Measurements from ENCODE around the gene MSX2.

The MSX2 gene

DNA sequence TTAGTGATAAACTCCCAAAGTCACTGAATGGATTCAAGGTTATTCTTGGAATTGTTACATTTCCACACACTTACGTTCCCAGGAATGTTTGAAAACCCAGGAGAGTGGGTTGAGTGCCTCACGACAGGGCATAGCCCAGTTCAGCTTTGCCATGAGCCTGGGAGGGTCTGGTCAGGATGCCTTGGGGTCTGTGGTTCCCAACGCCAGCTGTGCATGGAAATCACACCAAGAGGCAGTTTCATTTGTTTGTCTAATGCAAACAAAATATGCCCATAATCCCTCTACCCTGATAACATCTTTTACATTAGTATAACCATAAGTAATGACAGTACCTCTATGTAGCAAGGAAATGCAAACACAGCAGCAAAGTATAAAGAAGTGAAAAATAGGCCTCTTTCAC lies 25.3 kb upstream of the MSX2 start:
- no peaks in the 10 kb centered on the region for H3K27me3 ChIP-seq (ENCODE audit: insufficient read depth, insufficient read length)
- peaks cover under 1% of the 10 kb centered on the region for H3K4me1 ChIP-seq (ENCODE audit: insufficient read depth, insufficient read length)
- no peaks in the 10 kb centered on the region for H3K9me3 ChIP-seq (ENCODE audit: insufficient read depth, low read length)
- H3K36me3 ChIP-seq (ENCODE audit: insufficient read depth, insufficient read length, low read length), result no peaks in the 10 kb centered on the region
- DNase-seq (ENCODE audit: low read depth, low spot score), result no peak
- TF ChIP-seq YY1 (IDR thresholded peaks at IDR 0.05; ENCODE audit: insufficient read depth, insufficient read length) (no peak), SUZ12 (IDR thresholded peaks at IDR 0.05; ENCODE audit: extremely low read depth, insufficient read depth, insufficient read length) (no peak), ZNF274 (IDR thresholded peaks at IDR 0.05; ENCODE audit: low read depth, low read length) (no peak)
- no peak overlapping the region for H3K9ac ChIP-seq (ENCODE audit: insufficient read length, low read depth)
- H3K4me3 ChIP-seq (ENCODE audit: insufficient read length, low read depth), result no peak overlapping the region

- no peak for DNase-seq (ENCODE audit: low read depth, low spot score)
- H3K4me1 ChIP-seq (ENCODE audit: insufficient read depth, insufficient read length), result no peaks in the 10 kb centered on the region
- H3K9ac ChIP-seq (ENCODE audit: insufficient read length, low read depth), result no peak overlapping the region
- no peaks in the 10 kb centered on the region for H3K9me3 ChIP-seq (ENCODE audit: insufficient read depth, low read length)
- H3K27me3 ChIP-seq (ENCODE audit: insufficient read depth, insufficient read length), result no peaks in the 10 kb centered on the region
- TF ChIP-seq ZNF274 (IDR thresholded peaks at IDR 0.05; ENCODE audit: low read depth, low read length) (no peak), YY1 (IDR thresholded peaks at IDR 0.05; ENCODE audit: insufficient read depth, insufficient read length) (no peak), SUZ12 (IDR thresholded peaks at IDR 0.05; ENCODE audit: extremely low read depth, insufficient read depth, insufficient read length) (no peak)
- H3K4me3 ChIP-seq (ENCODE audit: insufficient read length, low read depth), result no peak overlapping the region
- no peaks in the 10 kb centered on the region for H3K36me3 ChIP-seq (ENCODE audit: insufficient read depth, insufficient read length, low read length)
Measured at GRCh38 chr5:174706997-174707572, 17.3 kb upstream of the MSX2 start.

DNA sequence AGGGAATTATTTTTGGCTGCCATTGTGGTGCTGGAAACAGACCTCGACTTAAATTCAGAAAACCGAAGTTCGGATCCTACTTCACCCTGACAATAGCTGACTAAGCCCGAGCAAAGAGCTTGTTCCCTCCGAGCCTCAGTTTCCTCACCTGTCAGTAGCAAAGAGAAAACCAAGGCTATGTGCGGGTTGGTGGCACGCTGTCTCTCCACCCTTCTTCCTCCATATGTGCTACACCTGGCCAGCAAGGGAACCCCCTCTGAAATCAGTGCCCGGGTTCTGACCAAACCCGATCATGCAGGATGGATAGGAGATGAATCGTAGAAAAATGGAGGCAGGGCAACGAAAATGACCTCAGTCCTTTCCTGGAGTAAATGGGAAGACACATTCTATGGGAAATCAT lies 16.7 kb upstream of the MSX2 start:
- no peaks in the 10 kb centered on the region for H3K27me3 ChIP-seq (ENCODE audit: insufficient read depth, insufficient read length)
- H3K9me3 ChIP-seq (ENCODE audit: insufficient read depth, low read length), result no peaks in the 10 kb centered on the region
- no peak overlapping the region for H3K4me3 ChIP-seq (ENCODE audit: insufficient read length, low read depth)
- no peak overlapping the region for H3K9ac ChIP-seq (ENCODE audit: insufficient read length, low read depth)
- TF ChIP-seq SUZ12 (IDR thresholded peaks at IDR 0.05; ENCODE audit: extremely low read depth, insufficient read depth, insufficient read length) (no peak), YY1 (IDR thresholded peaks at IDR 0.05; ENCODE audit: insufficient read depth, insufficient read length) (no peak), ZNF274 (IDR thresholded peaks at IDR 0.05; ENCODE audit: low read depth, low read length) (no peak)
- no peaks in the 10 kb centered on the region for H3K4me1 ChIP-seq (ENCODE audit: insufficient read depth, insufficient read length)
- H3K36me3 ChIP-seq (ENCODE audit: insufficient read depth, insufficient read length, low read length), result no peaks in the 10 kb centered on the region
- no peak for DNase-seq (ENCODE audit: low read depth, low spot score)

DNA sequence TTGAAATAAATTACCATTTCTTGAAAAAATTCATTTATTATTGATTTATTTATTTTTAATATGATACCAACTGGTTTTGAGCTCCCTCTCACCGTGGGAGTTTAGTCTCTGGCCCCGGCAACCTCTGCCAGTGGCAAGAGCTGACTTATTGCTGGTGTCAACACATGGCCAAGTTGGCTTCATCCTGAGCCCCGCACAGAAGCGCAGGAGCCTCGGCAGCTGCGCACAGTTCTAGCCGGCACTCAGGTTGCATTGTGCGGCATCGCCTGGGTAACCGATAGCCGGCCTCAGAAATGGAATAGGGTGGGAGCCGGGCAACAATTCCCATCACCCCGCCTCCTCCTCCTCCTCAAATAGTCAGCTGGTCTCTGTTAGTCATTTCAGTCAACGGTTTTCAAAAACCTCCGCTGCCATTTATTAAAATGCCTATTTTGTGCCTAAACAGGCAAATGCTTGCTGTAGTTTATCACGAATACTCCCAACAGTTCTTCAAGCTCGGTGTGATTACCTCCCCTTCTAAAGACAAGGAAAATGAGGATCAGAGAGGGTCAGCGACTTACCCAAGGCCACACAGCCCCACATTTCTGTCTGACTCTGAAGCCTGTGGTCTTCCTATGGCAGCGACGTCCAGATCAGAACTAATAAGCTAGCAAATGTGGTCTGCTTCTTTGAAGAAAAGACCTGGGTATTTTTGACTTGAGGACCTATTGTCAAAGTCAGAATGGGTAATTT lies 15.7 kb upstream of the MSX2 start:
- Histone ChIP-seq H3K9ac (ENCODE audit: insufficient read length, low read depth) (no peak overlapping the region), H3K9me3 (ENCODE audit: insufficient read depth, low read length) (no peaks in the 10 kb centered on the region), H3K4me3 (ENCODE audit: insufficient read length, low read depth) (no peak overlapping the region), H3K4me1 (ENCODE audit: insufficient read depth, insufficient read length) (no peaks in the 10 kb centered on the region), H3K36me3 (ENCODE audit: insufficient read depth, insufficient read length, low read length) (no peaks in the 10 kb centered on the region), H3K27me3 (ENCODE audit: insufficient read depth, insufficient read length) (no peaks in the 10 kb centered on the region)
- no peak for DNase-seq (ENCODE audit: low read depth, low spot score)
- TF ChIP-seq YY1 (IDR thresholded peaks at IDR 0.05; ENCODE audit: insufficient read depth, insufficient read length), result no peak
- no peak for TF ChIP-seq SUZ12 (IDR thresholded peaks at IDR 0.05; ENCODE audit: extremely low read depth, insufficient read depth, insufficient read length)
- TF ChIP-seq ZNF274 (IDR thresholded peaks at IDR 0.05; ENCODE audit: low read depth, low read length), result no peak

DNA sequence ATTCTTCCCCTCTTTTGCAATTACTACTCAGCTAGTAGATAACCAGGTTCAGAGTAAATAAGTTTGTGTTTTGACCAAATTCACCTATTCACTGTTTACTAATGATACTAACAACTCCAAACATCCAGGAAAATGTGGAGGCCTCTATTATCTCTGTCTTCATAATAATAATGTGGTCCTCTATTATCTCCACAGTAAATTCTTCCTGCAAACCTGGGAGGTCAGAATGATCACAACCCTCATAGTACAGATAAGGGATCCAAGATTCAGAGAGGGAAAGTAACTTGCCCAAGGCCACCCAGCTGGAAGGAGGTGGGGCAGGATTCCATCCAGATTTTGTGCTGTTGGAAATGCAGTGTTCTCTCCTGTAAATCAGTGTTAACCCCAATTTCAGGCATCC lies 9.6 kb upstream of the MSX2 start:
- DNase-seq (ENCODE audit: low read depth, low spot score), result no peak
- H3K36me3 ChIP-seq (ENCODE audit: insufficient read depth, insufficient read length, low read length), result no peaks in the 10 kb centered on the region
- TF ChIP-seq ZNF274 (IDR thresholded peaks at IDR 0.05; ENCODE audit: low read depth, low read length) (no peak), SUZ12 (IDR thresholded peaks at IDR 0.05; ENCODE audit: extremely low read depth, insufficient read depth, insufficient read length) (no peak), YY1 (IDR thresholded peaks at IDR 0.05; ENCODE audit: insufficient read depth, insufficient read length) (no peak)
- H3K4me1 ChIP-seq (ENCODE audit: insufficient read depth, insufficient read length), result peaks cover 14% of the 10 kb centered on the region
- peaks cover 21% of the 10 kb centered on the region for H3K27me3 ChIP-seq (ENCODE audit: insufficient read depth, insufficient read length)
- H3K4me3 ChIP-seq (ENCODE audit: insufficient read length, low read depth), result no peak overlapping the region
- H3K9ac ChIP-seq (ENCODE audit: insufficient read length, low read depth), result no peak overlapping the region
- H3K9me3 ChIP-seq (ENCODE audit: insufficient read depth, low read length), result no peaks in the 10 kb centered on the region

GRCh38 chr5:174715804-174716203 lies 8.6 kb upstream of the MSX2 start:
- Histone ChIP-seq H3K4me3 (ENCODE audit: insufficient read length, low read depth) (no peak overlapping the region), H3K4me1 (ENCODE audit: insufficient read depth, insufficient read length) (peaks cover 14% of the 10 kb centered on the region), H3K9ac (ENCODE audit: insufficient read length, low read depth) (no peak overlapping the region), H3K36me3 (ENCODE audit: insufficient read depth, insufficient read length, low read length) (no peaks in the 10 kb centered on the region), H3K27me3 (ENCODE audit: insufficient read depth, insufficient read length) (peaks cover 27% of the 10 kb centered on the region), H3K9me3 (ENCODE audit: insufficient read depth, low read length) (no peaks in the 10 kb centered on the region)
- DNase-seq (ENCODE audit: low read depth, low spot score), result no peak
- TF ChIP-seq ZNF274 (IDR thresholded peaks at IDR 0.05; ENCODE audit: low read depth, low read length), result no peak
- no peak for TF ChIP-seq YY1 (IDR thresholded peaks at IDR 0.05; ENCODE audit: insufficient read depth, insufficient read length)
- TF ChIP-seq SUZ12 (IDR thresholded peaks at IDR 0.05; ENCODE audit: extremely low read depth, insufficient read depth, insufficient read length), result no peak

- TF ChIP-seq SUZ12 (IDR thresholded peaks at IDR 0.05; ENCODE audit: extremely low read depth, insufficient read depth, insufficient read length) (no peak), YY1 (IDR thresholded peaks at IDR 0.05; ENCODE audit: insufficient read depth, insufficient read length) (no peak), ZNF274 (IDR thresholded peaks at IDR 0.05; ENCODE audit: low read depth, low read length) (no peak)
- no peak overlapping the region for H3K4me3 ChIP-seq (ENCODE audit: insufficient read length, low read depth)
- no peaks in the 10 kb centered on the region for H3K36me3 ChIP-seq (ENCODE audit: insufficient read depth, insufficient read length, low read length)
- no peaks in the 10 kb centered on the region for H3K9me3 ChIP-seq (ENCODE audit: insufficient read depth, low read length)
- H3K27me3 ChIP-seq (ENCODE audit: insufficient read depth, insufficient read length), result peaks cover 44% of the 10 kb centered on the region
- DNase-seq (ENCODE audit: low read depth, low spot score), result no peak
- H3K4me1 ChIP-seq (ENCODE audit: insufficient read depth, insufficient read length), result peaks cover 15% of the 10 kb centered on the region
- no peak overlapping the region for H3K9ac ChIP-seq (ENCODE audit: insufficient read length, low read depth)
Measured at GRCh38 chr5:174717826-174718455, 6.4 kb upstream of the MSX2 start.
